ENCODE measurements around the gene ENTREP3. TPM values are rescaled to one million over a fixed set of nuclear protein-coding genes. Genes with fewer than 3 reads are reported as not detected.

The ENTREP3 gene
- total RNA-seq, 4 donors from 2014 or later = 7.9 to 22.3 (median 18.8) TPM

DNA sequence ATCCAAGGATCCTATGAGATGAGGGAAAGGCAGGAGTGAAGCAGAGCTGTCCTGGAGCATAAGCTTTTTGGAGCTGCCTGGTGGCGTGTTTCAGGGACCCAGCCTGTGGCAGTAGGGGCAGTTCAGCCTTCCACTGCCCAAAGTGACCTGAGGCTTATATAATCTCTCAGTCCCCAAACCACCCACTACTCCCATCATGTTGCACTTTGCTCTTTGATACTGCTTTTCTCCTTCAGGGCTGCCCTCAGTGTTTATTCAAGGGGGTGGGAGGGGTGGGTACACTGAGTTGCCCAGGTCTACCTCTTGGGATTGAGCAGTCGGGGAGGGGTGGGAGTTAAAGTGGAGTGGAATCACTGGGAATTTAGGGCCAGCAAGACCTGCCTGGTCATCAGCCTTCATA is 31.3 kb upstream of the ENTREP3 start:
- in situ Hi-C loops (cut with MboI; ENCODE audit: low sequenced_read_pairs in 4 of 4) (no loop called here), intact Hi-C loops (cut with DNase I; ENCODE audit: low total_unique reads) (no loop called here)

DNA sequence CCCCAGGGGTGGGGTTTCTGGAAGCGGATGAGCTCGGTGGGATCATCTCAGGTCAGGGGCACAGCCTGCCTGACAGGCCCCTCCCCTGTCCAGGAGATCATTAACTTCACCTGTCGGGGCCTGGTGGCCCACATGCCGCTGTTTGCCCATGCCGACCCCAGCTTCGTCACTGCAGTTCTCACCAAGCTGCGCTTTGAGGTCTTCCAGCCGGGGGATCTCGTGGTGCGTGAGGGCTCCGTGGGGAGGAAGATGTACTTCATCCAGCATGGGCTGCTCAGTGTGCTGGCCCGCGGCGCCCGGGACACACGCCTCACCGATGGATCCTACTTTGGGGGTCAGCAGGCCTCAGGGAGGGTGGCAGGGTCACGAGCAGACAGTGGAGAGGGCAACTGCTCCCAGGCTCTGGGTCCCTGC is 30.4 kb upstream of the ENTREP3 start:
- intact Hi-C loops (cut with DNase I; ENCODE audit: low total_unique reads) = no loop called here
- H3K4me1 ChIP-seq = no peaks in the 10 kb centered on the region
- H3K27ac ChIP-seq = no peak overlapping the region
- ATAC-seq (no peak), DNase-seq (no peak)
- in situ Hi-C loops (cut with MboI; ENCODE audit: low sequenced_read_pairs in 4 of 4) = no loop called here
- H3K36me3 ChIP-seq = no peaks in the 10 kb centered on the region
- no peaks in the 10 kb centered on the region for H3K27me3 ChIP-seq
- H3K9me3 ChIP-seq = no peaks in the 10 kb centered on the region
- TF ChIP-seq, protein P1, sequence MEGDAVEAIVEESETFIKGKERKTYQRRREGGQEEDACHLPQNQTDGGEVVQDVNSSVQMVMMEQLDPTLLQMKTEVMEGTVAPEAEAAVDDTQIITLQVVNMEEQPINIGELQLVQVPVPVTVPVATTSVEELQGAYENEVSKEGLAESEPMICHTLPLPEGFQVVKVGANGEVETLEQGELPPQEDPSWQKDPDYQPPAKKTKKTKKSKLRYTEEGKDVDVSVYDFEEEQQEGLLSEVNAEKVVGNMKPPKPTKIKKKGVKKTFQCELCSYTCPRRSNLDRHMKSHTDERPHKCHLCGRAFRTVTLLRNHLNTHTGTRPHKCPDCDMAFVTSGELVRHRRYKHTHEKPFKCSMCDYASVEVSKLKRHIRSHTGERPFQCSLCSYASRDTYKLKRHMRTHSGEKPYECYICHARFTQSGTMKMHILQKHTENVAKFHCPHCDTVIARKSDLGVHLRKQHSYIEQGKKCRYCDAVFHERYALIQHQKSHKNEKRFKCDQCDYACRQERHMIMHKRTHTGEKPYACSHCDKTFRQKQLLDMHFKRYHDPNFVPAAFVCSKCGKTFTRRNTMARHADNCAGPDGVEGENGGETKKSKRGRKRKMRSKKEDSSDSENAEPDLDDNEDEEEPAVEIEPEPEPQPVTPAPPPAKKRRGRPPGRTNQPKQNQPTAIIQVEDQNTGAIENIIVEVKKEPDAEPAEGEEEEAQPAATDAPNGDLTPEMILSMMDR (IDR thresholded peaks at IDR 0.05 in 4 of 5, conservative IDR thresholded peaks at IDR 0.05 in 1 of 5) = no peak
- no peak for TF ChIP-seq POLR2A (IDR thresholded peaks at IDR 0.05)
- H3K4me3 ChIP-seq = no peak overlapping the region

More for the DNA sequence above, 31.3 kb upstream of the ENTREP3 start:
- no peak overlapping the region for H3K27ac ChIP-seq
- ATAC-seq (no peak), DNase-seq (no peak)
- no peaks in the 10 kb centered on the region for H3K9me3 ChIP-seq
- no peaks in the 10 kb centered on the region for H3K27me3 ChIP-seq
- H3K4me1 ChIP-seq = no peaks in the 10 kb centered on the region
- TF ChIP-seq, protein P1 (IDR thresholded peaks at IDR 0.05 in 4 of 5, conservative IDR thresholded peaks at IDR 0.05 in 1 of 5) = no peak
- TF ChIP-seq POLR2A (IDR thresholded peaks at IDR 0.05) = no peak
- no peaks in the 10 kb centered on the region for H3K36me3 ChIP-seq
- no peak overlapping the region for H3K4me3 ChIP-seq

DNA sequence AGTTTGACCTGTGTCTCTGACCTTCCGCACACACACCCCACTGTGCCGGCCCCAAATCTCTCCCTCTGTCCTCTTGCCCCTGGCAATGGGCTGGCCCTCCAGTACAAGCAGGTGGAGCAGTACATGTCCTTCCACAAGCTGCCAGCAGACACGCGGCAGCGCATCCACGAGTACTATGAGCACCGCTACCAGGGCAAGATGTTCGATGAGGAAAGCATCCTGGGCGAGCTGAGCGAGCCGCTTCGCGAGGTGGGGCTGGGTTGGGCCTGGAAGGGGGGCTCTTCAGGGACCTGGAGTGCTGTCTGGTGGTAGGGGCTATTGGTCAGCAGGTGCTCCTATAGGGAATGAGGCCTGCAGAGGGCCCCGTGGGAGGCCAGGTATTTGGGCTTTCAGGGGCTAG is 29.8 kb upstream of the ENTREP3 start:
- no peaks in the 10 kb centered on the region for H3K27me3 ChIP-seq
- intact Hi-C loops (cut with DNase I; ENCODE audit: low total_unique reads) (no loop called here), in situ Hi-C loops (cut with MboI; ENCODE audit: low sequenced_read_pairs in 4 of 4) (no loop called here)
- H3K4me3 ChIP-seq = no peak overlapping the region
- no peak for TF ChIP-seq POLR2A (IDR thresholded peaks at IDR 0.05)
- TF ChIP-seq, protein P1 (IDR thresholded peaks at IDR 0.05 in 4 of 5, conservative IDR thresholded peaks at IDR 0.05 in 1 of 5) = no peak
- DNase-seq = no peak
- H3K9me3 ChIP-seq = no peaks in the 10 kb centered on the region
- H3K4me1 ChIP-seq = no peaks in the 10 kb centered on the region
- no peak for ATAC-seq
- no peak overlapping the region for H3K27ac ChIP-seq
- no peaks in the 10 kb centered on the region for H3K36me3 ChIP-seq

DNA sequence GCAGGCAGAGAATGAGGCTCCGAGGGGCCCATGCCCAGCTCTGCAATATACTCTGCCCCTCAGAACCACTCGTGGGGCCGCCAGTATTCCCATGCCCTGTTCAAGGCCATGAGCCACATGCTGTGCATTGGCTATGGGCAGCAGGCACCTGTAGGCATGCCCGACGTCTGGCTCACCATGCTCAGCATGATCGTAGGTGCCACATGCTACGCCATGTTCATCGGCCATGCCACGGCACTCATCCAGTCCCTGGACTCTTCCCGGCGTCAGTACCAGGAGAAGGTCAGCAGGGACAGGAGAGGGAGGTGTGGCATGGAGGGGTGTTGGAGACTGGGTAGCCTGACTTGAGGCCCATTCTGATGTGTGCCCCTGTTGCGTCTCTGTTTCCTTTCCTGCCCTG is 29.2 kb upstream of the ENTREP3 start:
- DNase-seq (no peak), ATAC-seq (no peak)
- intact Hi-C loops (cut with DNase I; ENCODE audit: low total_unique reads) (no loop called here), in situ Hi-C loops (cut with MboI; ENCODE audit: low sequenced_read_pairs in 4 of 4) (loop anchor here in 2 of 4 donors (5.0 kb wide), 2 partner anchors 33 to 37 kb away; no protein-coding TSS in a partner anchor)
- no peaks in the 10 kb centered on the region for H3K27me3 ChIP-seq
- H3K9me3 ChIP-seq = no peaks in the 10 kb centered on the region
- no peaks in the 10 kb centered on the region for H3K4me1 ChIP-seq
- H3K4me3 ChIP-seq = no peak overlapping the region
- H3K27ac ChIP-seq = no peak overlapping the region
- no peak for TF ChIP-seq POLR2A (IDR thresholded peaks at IDR 0.05)
- TF ChIP-seq, protein P1 (IDR thresholded peaks at IDR 0.05 in 4 of 5, conservative IDR thresholded peaks at IDR 0.05 in 1 of 5) = no peak
- no peaks in the 10 kb centered on the region for H3K36me3 ChIP-seq

DNA sequence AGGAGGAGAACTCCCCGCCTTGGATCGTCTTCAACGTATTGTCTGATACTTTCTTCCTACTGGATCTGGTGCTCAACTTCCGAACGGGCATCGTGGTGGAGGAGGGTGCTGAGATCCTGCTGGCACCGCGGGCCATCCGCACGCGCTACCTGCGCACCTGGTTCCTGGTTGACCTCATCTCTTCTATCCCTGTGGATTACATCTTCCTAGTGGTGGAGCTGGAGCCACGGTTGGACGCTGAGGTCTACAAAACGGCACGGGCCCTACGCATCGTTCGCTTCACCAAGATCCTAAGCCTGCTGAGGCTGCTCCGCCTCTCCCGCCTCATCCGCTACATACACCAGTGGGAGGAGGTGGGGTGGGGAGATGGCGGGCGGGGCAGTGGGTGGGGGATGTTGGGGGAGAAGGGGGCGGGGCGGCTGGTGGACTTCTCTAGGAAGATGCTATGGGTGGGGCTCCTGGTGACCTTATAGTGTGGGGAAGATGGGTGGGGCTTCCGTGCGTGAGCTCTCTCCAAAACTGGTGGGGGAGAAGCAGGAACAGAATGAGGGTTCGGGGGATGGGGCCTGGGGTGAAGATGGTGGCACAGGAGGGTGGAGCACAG is 27.3 kb upstream of the ENTREP3 start:
- no peaks in the 10 kb centered on the region for H3K36me3 ChIP-seq
- H3K4me3 ChIP-seq = no peak overlapping the region
- peaks cover 6 to 7% of the 10 kb centered on the region in 2 donors for H3K4me1 ChIP-seq
- no peaks in the 10 kb centered on the region for H3K27me3 ChIP-seq
- TF ChIP-seq, protein P1 (IDR thresholded peaks at IDR 0.05 in 4 of 5, conservative IDR thresholded peaks at IDR 0.05 in 1 of 5) = no peak
- no peak for TF ChIP-seq POLR2A (IDR thresholded peaks at IDR 0.05)
- H3K27ac ChIP-seq = no peak overlapping the region
- intact Hi-C loops (cut with DNase I; ENCODE audit: low total_unique reads) = no loop called here
- H3K9me3 ChIP-seq = no peaks in the 10 kb centered on the region
- DNase-seq (no peak), ATAC-seq (no peak)
- in situ Hi-C loops (cut with MboI; ENCODE audit: low sequenced_read_pairs in 4 of 4) = loop anchor here in 2 of 4 donors (5.0 kb wide), 2 partner anchors 35 kb away; no protein-coding TSS in a partner anchor
